ENCODE results near the gene TGFB1I1. TPM values are rescaled to one million over a fixed set of nuclear protein-coding genes. Genes with fewer than 3 reads are reported as not detected.

TGFB1I1 gene
- total RNA-seq, 2 donors from 2014 or later, result 7.5 to 10.0 TPM

GRCh38 chr16:31464348-31464769 lies 7.6 kb upstream of the TGFB1I1 start:
- Mint-ChIP-seq H3K4me3 (no peak overlapping the region), H3K27me3 (ENCODE audit: insufficient read depth) (no peaks in the 10 kb centered on the region), H3K36me3 (ENCODE audit: low read depth) (peaks cover 32% of the 10 kb centered on the region), H3K9me3 (no peaks in the 10 kb centered on the region), H3K4me1 (peaks cover 2% of the 10 kb centered on the region), H3K27ac (no peak overlapping the region)
- WGBS, 2 experiments (ENCODE audit: insufficient coverage in 1 of 2, insufficient read length in 1 of 2), result 95 to 96% methylated on average over 20 to 36 of the region's 36 CpGs
- Histone ChIP-seq H3K27me3 (ENCODE audit: control insufficient read depth, insufficient read depth, low read length, poor library complexity, severe bottlenecking) (no peaks in the 10 kb centered on the region), H3K9ac (ENCODE audit: extremely low read depth, low read length, poor library complexity, severe bottlenecking) (no peak overlapping the region), H3K9me3 (ENCODE audit: control insufficient read depth, low read length) (no peaks in the 10 kb centered on the region), H3K27ac (ENCODE audit: low read depth, low read length) (no peak overlapping the region), H3K36me3 (ENCODE audit: control insufficient read depth, insufficient read depth, low read length) (peaks cover 16% of the 10 kb centered on the region), H3K4me3 (ENCODE audit: low read length) (no peak overlapping the region), H3K4me1 (ENCODE audit: control insufficient read depth, insufficient read depth, low read length) (no peaks in the 10 kb centered on the region)
- no peak for TF ChIP-seq CTCF (conservative IDR thresholded peaks at IDR 0.05)
- no peak for DNase-seq

GRCh38 chr16:31464781-31465260 lies 7.1 kb upstream of the TGFB1I1 start:
- Mint-ChIP-seq H3K4me3 (no peak overlapping the region), H3K27ac (no peak overlapping the region), H3K9me3 (no peaks in the 10 kb centered on the region), H3K27me3 (ENCODE audit: insufficient read depth) (no peaks in the 10 kb centered on the region), H3K4me1 (peaks cover 2% of the 10 kb centered on the region), H3K36me3 (ENCODE audit: low read depth) (peaks cover 32% of the 10 kb centered on the region)
- no peaks in the 10 kb centered on the region for H3K9me3 ChIP-seq (ENCODE audit: control insufficient read depth, low read length)
- no peak overlapping the region for H3K27ac ChIP-seq (ENCODE audit: low read depth, low read length)
- no peaks in the 10 kb centered on the region for H3K4me1 ChIP-seq (ENCODE audit: control insufficient read depth, insufficient read depth, low read length)
- no peak overlapping the region for H3K4me3 ChIP-seq (ENCODE audit: low read length)
- peaks cover 16% of the 10 kb centered on the region for H3K36me3 ChIP-seq (ENCODE audit: control insufficient read depth, insufficient read depth, low read length)
- no peak overlapping the region for H3K9ac ChIP-seq (ENCODE audit: extremely low read depth, low read length, poor library complexity, severe bottlenecking)
- no peaks in the 10 kb centered on the region for H3K27me3 ChIP-seq (ENCODE audit: control insufficient read depth, insufficient read depth, low read length, poor library complexity, severe bottlenecking)
- DNase-seq, result no peak
- 94 to 95% methylated on average over 15 to 17 of the region's 17 CpGs for WGBS, 2 experiments (ENCODE audit: insufficient coverage in 1 of 2, insufficient read length in 1 of 2)
- TF ChIP-seq CTCF (conservative IDR thresholded peaks at IDR 0.05), result no peak

- Histone ChIP-seq H3K27me3 (ENCODE audit: control insufficient read depth, insufficient read depth, low read length, poor library complexity, severe bottlenecking) (no peaks in the 10 kb centered on the region), H3K36me3 (ENCODE audit: control insufficient read depth, insufficient read depth, low read length) (peaks cover 16% of the 10 kb centered on the region), H3K27ac (ENCODE audit: low read depth, low read length) (no peak overlapping the region), H3K9me3 (ENCODE audit: control insufficient read depth, low read length) (no peaks in the 10 kb centered on the region), H3K4me3 (ENCODE audit: low read length) (no peak overlapping the region), H3K9ac (ENCODE audit: extremely low read depth, low read length, poor library complexity, severe bottlenecking) (no peak overlapping the region), H3K4me1 (ENCODE audit: control insufficient read depth, insufficient read depth, low read length) (no peaks in the 10 kb centered on the region)
- Mint-ChIP-seq H3K4me1 (no peaks in the 10 kb centered on the region), H3K27me3 (ENCODE audit: insufficient read depth) (peaks cover 4% of the 10 kb centered on the region), H3K27ac (no peak overlapping the region), H3K9me3 (no peaks in the 10 kb centered on the region), H3K36me3 (ENCODE audit: low read depth) (peaks cover 32% of the 10 kb centered on the region), H3K4me3 (no peak overlapping the region)
- TF ChIP-seq CTCF (conservative IDR thresholded peaks at IDR 0.05), result no peak
- 94 to 95% methylated on average over 7 to 20 of the region's 20 CpGs for WGBS, 2 experiments (ENCODE audit: insufficient coverage in 1 of 2, insufficient read length in 1 of 2)
- DNase-seq, result no peak
Measured at GRCh38 chr16:31465788-31466370, 6.1 kb upstream of the TGFB1I1 start.
